HEK293 (cell line): ENCODE results near the gene PTPRH.

ENCODE experiments used
- ZBTB17 ChIP-seq: fragments of 450-650 bp; formaldehyde crosslinking; IDR thresholded peaks from 2 replicates; pipeline ENCODE4 v1.5.1; 2016; ENCODE audit warnings: missing biosample characterization, missing genetic modification characterization
- ZBTB7A ChIP-seq: fragments of 450-650 bp; formaldehyde crosslinking; IDR thresholded peaks from 2 replicates; pipeline ENCODE4 v1.5.1; 2016; ENCODE audit warnings: low read depth, missing biosample characterization, missing genetic modification characterization
- ZNF146 ChIP-seq: fragments of 450-650 bp; formaldehyde crosslinking; IDR thresholded peaks from 2 replicates; pipeline ENCODE4 v1.5.1; 2016; ENCODE audit warnings: missing biosample characterization, missing genetic modification characterization
- ZNF416 ChIP-seq: fragments of 450-650 bp; formaldehyde crosslinking; IDR thresholded peaks from 2 replicates; pipeline ENCODE4 v1.5.1; 2016; ENCODE audit warnings: missing biosample characterization, missing genetic modification characterization
- ZNF473 ChIP-seq: fragments of 450-650 bp; formaldehyde crosslinking; IDR thresholded peaks from 2 replicates; pipeline ENCODE4 v1.5.1; 2017; ENCODE audit warnings: missing biosample characterization, missing genetic modification characterization
- TF ChIP-seq, protein P1 (sequence below): fragments of 450-650 bp; formaldehyde crosslinking; IDR thresholded peaks from 2 replicates; pipeline ENCODE4 v1.5.1; 2016; ENCODE audit warnings: missing biosample characterization, missing genetic modification characterization
- TF ChIP-seq, protein P2 (sequence below): fragments of 450-650 bp; formaldehyde crosslinking; IDR thresholded peaks from 2 replicates; pipeline ENCODE4 v1.5.1; 2016; ENCODE audit warnings: missing biosample characterization, missing genetic modification characterization
- TF ChIP-seq, protein P3 (sequence below): fragments of 450-650 bp; formaldehyde crosslinking; IDR thresholded peaks from 2 replicates; pipeline ENCODE4 v1.5.1; 2016; ENCODE audit warnings: missing biosample characterization, missing genetic modification characterization, low read depth
- TF ChIP-seq, protein P4 (sequence below): fragments of 450-650 bp; formaldehyde crosslinking; IDR thresholded peaks from 2 replicates; pipeline ENCODE4 v1.5.1; 2017; ENCODE audit warnings: missing biosample characterization, mild to moderate bottlenecking, missing genetic modification characterization, moderate library complexity
- TF ChIP-seq, protein P5 (sequence below): fragments of 450-650 bp; formaldehyde crosslinking; IDR thresholded peaks from 2 replicates; pipeline ENCODE4 v1.5.1; 2016; ENCODE audit warnings: missing biosample characterization, missing genetic modification characterization, low read depth

DNA sequence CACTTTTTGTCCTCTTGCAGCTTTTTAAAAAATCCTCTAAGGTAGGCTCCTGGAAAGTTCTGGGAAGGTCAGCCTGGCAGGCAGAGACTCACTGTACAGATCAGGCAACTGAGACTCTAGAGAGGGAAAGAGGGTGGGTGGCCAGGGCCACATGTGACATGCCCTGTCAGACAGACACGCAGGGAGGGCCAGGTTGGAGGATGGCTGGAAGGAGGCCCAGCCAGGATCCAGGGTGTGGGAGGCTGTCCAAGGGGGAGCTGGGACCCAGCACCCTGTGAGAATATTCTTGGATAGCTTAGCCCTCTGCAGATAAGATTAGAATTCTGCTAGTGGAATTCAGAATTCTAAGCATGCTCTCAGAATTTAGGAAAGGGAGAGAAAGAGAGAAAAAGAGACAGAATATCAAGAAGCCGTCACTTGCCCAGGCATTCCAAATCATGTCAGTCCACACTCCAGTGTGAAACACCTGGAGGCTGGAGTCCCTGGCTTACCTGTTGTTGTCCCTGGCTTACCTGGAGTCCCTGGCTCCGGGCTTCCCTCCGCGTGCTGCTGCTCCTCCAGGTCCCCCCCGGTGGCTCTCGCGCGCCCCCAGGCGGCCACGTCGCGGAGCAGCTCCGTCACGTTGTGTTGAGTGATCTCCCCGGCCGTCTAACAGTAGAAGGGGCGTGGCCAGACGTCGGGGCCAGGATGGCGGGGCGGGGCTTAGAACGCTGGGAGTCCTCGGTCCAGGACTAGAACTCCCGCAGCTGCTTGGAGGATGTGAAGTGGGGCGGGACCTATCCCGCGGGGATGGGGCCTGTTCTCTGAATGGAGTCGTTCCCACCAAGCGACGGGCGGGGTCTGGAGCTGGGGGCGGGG lies 48.9 kb downstream of the PTPRH start:
- TF ChIP-seq, protein P1, sequence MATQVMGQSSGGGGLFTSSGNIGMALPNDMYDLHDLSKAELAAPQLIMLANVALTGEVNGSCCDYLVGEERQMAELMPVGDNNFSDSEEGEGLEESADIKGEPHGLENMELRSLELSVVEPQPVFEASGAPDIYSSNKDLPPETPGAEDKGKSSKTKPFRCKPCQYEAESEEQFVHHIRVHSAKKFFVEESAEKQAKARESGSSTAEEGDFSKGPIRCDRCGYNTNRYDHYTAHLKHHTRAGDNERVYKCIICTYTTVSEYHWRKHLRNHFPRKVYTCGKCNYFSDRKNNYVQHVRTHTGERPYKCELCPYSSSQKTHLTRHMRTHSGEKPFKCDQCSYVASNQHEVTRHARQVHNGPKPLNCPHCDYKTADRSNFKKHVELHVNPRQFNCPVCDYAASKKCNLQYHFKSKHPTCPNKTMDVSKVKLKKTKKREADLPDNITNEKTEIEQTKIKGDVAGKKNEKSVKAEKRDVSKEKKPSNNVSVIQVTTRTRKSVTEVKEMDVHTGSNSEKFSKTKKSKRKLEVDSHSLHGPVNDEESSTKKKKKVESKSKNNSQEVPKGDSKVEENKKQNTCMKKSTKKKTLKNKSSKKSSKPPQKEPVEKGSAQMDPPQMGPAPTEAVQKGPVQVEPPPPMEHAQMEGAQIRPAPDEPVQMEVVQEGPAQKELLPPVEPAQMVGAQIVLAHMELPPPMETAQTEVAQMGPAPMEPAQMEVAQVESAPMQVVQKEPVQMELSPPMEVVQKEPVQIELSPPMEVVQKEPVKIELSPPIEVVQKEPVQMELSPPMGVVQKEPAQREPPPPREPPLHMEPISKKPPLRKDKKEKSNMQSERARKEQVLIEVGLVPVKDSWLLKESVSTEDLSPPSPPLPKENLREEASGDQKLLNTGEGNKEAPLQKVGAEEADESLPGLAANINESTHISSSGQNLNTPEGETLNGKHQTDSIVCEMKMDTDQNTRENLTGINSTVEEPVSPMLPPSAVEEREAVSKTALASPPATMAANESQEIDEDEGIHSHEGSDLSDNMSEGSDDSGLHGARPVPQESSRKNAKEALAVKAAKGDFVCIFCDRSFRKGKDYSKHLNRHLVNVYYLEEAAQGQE (tag by site-specific recombination), result no peak
- TF ChIP-seq, protein P2, sequence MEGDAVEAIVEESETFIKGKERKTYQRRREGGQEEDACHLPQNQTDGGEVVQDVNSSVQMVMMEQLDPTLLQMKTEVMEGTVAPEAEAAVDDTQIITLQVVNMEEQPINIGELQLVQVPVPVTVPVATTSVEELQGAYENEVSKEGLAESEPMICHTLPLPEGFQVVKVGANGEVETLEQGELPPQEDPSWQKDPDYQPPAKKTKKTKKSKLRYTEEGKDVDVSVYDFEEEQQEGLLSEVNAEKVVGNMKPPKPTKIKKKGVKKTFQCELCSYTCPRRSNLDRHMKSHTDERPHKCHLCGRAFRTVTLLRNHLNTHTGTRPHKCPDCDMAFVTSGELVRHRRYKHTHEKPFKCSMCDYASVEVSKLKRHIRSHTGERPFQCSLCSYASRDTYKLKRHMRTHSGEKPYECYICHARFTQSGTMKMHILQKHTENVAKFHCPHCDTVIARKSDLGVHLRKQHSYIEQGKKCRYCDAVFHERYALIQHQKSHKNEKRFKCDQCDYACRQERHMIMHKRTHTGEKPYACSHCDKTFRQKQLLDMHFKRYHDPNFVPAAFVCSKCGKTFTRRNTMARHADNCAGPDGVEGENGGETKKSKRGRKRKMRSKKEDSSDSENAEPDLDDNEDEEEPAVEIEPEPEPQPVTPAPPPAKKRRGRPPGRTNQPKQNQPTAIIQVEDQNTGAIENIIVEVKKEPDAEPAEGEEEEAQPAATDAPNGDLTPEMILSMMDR, result peak; percentile 94
- TF ChIP-seq, protein P3, sequence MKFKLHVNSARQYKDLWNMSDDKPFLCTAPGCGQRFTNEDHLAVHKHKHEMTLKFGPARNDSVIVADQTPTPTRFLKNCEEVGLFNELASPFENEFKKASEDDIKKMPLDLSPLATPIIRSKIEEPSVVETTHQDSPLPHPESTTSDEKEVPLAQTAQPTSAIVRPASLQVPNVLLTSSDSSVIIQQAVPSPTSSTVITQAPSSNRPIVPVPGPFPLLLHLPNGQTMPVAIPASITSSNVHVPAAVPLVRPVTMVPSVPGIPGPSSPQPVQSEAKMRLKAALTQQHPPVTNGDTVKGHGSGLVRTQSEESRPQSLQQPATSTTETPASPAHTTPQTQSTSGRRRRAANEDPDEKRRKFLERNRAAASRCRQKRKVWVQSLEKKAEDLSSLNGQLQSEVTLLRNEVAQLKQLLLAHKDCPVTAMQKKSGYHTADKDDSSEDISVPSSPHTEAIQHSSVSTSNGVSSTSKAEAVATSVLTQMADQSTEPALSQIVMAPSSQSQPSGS (tag by site-specific recombination), result no peak
- TF ChIP-seq ZBTB17 (peak; percentile 51; the same call in 1 of the 2 replicates), ZNF416 (tag by site-specific recombination) (no peak), ZBTB7A (tag by site-specific recombination) (no peak), ZNF473 (tag by site-specific recombination) (no peak), ZNF146 (tag by site-specific recombination) (no peak)
- TF ChIP-seq, protein P4, sequence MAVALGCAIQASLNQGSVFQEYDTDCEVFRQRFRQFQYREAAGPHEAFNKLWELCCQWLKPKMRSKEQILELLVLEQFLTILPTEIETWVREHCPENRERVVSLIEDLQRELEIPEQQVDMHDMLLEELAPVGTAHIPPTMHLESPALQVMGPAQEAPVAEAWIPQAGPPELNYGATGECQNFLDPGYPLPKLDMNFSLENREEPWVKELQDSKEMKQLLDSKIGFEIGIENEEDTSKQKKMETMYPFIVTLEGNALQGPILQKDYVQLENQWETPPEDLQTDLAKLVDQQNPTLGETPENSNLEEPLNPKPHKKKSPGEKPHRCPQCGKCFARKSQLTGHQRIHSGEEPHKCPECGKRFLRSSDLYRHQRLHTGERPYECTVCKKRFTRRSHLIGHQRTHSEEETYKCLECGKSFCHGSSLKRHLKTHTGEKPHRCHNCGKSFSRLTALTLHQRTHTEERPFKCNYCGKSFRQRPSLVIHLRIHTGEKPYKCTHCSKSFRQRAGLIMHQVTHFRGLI (tag by site-specific recombination), result no peak
- TF ChIP-seq, protein P5, sequence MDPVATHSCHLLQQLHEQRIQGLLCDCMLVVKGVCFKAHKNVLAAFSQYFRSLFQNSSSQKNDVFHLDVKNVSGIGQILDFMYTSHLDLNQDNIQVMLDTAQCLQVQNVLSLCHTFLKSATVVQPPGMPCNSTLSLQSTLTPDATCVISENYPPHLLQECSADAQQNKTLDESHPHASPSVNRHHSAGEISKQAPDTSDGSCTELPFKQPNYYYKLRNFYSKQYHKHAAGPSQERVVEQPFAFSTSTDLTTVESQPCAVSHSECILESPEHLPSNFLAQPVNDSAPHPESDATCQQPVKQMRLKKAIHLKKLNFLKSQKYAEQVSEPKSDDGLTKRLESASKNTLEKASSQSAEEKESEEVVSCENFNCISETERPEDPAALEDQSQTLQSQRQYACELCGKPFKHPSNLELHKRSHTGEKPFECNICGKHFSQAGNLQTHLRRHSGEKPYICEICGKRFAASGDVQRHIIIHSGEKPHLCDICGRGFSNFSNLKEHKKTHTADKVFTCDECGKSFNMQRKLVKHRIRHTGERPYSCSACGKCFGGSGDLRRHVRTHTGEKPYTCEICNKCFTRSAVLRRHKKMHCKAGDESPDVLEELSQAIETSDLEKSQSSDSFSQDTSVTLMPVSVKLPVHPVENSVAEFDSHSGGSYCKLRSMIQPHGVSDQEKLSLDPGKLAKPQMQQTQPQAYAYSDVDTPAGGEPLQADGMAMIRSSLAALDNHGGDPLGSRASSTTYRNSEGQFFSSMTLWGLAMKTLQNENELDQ (tag by site-specific recombination), result no peak
